ENCODE measurements around the gene RBX1.

The RBX1 gene

GRCh38 chr22:40951795-40952605, 822 bp downstream of the RBX1 start (continued):
- TF ChIP-seq ZNF488 (tag by site-specific recombination; IDR thresholded peaks at IDR 0.05) (no peak), ZNF626 (tag by site-specific recombination; IDR thresholded peaks at IDR 0.05) (no peak), ZNF280D (tag by site-specific recombination; IDR thresholded peaks at IDR 0.05) (no peak), ZNF837 (tag by site-specific recombination; IDR thresholded peaks at IDR 0.05) (no peak), GLIS1 (tag by site-specific recombination; IDR thresholded peaks at IDR 0.05) (peak; percentile 73), ZSCAN30 (tag by site-specific recombination; IDR thresholded peaks at IDR 0.05) (0 out of 2 replicates have a peak, but pooled peaks have one; percentile 20), ZNF555 (tag by site-specific recombination; conservative IDR thresholded peaks at IDR 0.05) (no peak), ZNF10 (tag by site-specific recombination; IDR thresholded peaks at IDR 0.05) (no peak), ZNF350 (tag by site-specific recombination; IDR thresholded peaks at IDR 0.05) (no peak), ZNF362 (tag by site-specific recombination; IDR thresholded peaks at IDR 0.05) (no peak), ZNF398 (tag by site-specific recombination; IDR thresholded peaks at IDR 0.05) (peak; percentile 67; the same call in 1 of the 2 replicates), ZNF530 (tag by site-specific recombination; IDR thresholded peaks at IDR 0.05; ENCODE audit: low read depth) (no peak), ZNF24 (tag by site-specific recombination; IDR thresholded peaks at IDR 0.05) (no peak), ZNF404 (tag by site-specific recombination; IDR thresholded peaks at IDR 0.05) (no peak), BCL11B (tag by site-specific recombination; IDR thresholded peaks at IDR 0.05; ENCODE audit: low read depth) (no peak), ZNF2 (tag by site-specific recombination; IDR thresholded peaks at IDR 0.05) (no peak), HIC1 (tag by site-specific recombination; IDR thresholded peaks at IDR 0.05) (no peak)
- TF ChIP-seq, protein P1, sequence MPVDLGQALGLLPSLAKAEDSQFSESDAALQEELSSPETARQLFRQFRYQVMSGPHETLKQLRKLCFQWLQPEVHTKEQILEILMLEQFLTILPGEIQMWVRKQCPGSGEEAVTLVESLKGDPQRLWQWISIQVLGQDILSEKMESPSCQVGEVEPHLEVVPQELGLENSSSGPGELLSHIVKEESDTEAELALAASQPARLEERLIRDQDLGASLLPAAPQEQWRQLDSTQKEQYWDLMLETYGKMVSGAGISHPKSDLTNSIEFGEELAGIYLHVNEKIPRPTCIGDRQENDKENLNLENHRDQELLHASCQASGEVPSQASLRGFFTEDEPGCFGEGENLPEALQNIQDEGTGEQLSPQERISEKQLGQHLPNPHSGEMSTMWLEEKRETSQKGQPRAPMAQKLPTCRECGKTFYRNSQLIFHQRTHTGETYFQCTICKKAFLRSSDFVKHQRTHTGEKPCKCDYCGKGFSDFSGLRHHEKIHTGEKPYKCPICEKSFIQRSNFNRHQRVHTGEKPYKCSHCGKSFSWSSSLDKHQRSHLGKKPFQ (tag by site-specific recombination; IDR thresholded peaks at IDR 0.05) = 0 out of 2 replicates have a peak, but pooled peaks have one; percentile 13
- TF ChIP-seq, protein P2, sequence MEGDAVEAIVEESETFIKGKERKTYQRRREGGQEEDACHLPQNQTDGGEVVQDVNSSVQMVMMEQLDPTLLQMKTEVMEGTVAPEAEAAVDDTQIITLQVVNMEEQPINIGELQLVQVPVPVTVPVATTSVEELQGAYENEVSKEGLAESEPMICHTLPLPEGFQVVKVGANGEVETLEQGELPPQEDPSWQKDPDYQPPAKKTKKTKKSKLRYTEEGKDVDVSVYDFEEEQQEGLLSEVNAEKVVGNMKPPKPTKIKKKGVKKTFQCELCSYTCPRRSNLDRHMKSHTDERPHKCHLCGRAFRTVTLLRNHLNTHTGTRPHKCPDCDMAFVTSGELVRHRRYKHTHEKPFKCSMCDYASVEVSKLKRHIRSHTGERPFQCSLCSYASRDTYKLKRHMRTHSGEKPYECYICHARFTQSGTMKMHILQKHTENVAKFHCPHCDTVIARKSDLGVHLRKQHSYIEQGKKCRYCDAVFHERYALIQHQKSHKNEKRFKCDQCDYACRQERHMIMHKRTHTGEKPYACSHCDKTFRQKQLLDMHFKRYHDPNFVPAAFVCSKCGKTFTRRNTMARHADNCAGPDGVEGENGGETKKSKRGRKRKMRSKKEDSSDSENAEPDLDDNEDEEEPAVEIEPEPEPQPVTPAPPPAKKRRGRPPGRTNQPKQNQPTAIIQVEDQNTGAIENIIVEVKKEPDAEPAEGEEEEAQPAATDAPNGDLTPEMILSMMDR (tag by site-specific recombination; IDR thresholded peaks at IDR 0.05) = no peak
- TF ChIP-seq, protein P3, sequence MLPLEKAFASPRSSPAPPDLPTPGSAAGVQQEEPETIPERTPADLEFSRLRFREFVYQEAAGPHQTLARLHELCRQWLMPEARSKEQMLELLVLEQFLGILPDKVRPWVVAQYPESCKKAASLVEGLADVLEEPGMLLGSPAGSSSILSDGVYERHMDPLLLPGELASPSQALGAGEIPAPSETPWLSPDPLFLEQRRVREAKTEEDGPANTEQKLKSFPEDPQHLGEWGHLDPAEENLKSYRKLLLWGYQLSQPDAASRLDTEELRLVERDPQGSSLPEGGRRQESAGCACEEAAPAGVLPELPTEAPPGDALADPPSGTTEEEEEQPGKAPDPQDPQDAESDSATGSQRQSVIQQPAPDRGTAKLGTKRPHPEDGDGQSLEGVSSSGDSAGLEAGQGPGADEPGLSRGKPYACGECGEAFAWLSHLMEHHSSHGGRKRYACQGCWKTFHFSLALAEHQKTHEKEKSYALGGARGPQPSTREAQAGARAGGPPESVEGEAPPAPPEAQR (tag by site-specific recombination; IDR thresholded peaks at IDR 0.05) = no peak
- TF ChIP-seq, protein P4, sequence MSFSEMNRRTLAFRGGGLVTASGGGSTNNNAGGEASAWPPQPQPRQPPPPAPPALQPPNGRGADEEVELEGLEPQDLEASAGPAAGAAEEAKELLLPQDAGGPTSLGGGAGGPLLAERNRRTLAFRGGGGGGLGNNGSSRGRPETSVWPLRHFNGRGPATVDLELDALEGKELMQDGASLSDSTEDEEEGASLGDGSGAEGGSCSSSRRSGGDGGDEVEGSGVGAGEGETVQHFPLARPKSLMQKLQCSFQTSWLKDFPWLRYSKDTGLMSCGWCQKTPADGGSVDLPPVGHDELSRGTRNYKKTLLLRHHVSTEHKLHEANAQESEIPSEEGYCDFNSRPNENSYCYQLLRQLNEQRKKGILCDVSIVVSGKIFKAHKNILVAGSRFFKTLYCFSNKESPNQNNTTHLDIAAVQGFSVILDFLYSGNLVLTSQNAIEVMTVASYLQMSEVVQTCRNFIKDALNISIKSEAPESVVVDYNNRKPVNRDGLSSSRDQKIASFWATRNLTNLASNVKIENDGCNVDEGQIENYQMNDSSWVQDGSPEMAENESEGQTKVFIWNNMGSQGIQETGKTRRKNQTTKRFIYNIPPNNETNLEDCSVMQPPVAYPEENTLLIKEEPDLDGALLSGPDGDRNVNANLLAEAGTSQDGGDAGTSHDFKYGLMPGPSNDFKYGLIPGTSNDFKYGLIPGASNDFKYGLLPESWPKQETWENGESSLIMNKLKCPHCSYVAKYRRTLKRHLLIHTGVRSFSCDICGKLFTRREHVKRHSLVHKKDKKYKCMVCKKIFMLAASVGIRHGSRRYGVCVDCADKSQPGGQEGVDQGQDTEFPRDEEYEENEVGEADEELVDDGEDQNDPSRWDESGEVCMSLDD (tag by site-specific recombination; IDR thresholded peaks at IDR 0.05) = 0 out of 2 replicates have a peak, but pooled peaks have one; percentile 14

Measured in HEK293 (cell line).